ENCODE measurements around the gene GNB1L. TPM values are rescaled to one million over a fixed set of nuclear protein-coding genes. Genes with fewer than 3 reads are reported as not detected.

The GNB1L gene
- polyA plus RNA-seq, 3 donors = 3.5 to 6.6 (median 4.3) TPM

DNA sequence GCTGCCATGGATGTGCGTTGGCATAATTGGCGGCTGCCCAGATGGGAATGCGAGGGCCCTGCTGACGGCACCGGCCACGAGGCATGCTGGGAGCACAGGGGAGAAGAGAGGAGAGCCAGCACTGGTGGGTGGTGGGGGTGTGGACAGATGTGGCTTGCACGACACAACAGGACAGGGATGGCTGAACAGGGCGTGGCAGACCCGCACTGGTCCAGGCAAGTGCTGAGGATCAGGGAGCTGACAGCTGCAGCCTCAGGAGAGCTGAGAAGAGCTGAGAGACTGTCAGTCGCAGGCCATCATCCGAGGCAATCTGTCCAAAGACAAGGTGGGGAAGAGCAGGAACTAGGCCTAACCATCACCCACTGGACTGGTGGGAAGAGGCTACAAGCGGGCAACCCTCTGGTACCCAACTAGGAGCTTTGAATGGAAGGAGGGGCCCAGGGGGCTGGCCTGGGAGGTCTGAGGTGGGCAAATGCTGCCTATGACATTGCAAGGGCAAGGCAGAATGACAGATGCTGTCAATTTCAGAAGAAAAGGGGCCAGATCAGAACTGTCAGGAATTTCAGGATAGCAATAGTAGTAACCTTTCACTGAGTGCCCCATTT is 2.4 kb downstream of the GNB1L start:
- no peak overlapping the region for H3K27ac ChIP-seq (ENCODE audit: low read depth, low read length)

GRCh38 chr22:19851291-19852176 is 3.1 kb downstream of the GNB1L start:
- 86 to 90% (median 87%) methylated on average over 21 of the region's 21 CpGs for WGBS, 3 donors
- no peak overlapping the region for H3K27ac ChIP-seq (ENCODE audit: low read depth, low read length)

More for the DNA sequence above, 2.4 kb downstream of the GNB1L start:
- WGBS, 3 donors = 89 to 93% (median 92%) methylated on average over 12 of the region's 12 CpGs

GRCh38 chr22:19850763-19851109 is 3.9 kb downstream of the GNB1L start:
- H3K27ac ChIP-seq (ENCODE audit: low read depth, low read length) = no peak overlapping the region
- 80 to 85% (median 82%) methylated on average over 9 of the region's 9 CpGs for WGBS, 3 donors

GRCh38 chr22:19849835-19850762 is 4.6 kb downstream of the GNB1L start:
- no peak overlapping the region for H3K27ac ChIP-seq (ENCODE audit: low read depth, low read length)
- 79 to 93% (median 84%) methylated on average over 9 of the region's 9 CpGs for WGBS, 3 donors

GRCh38 chr22:19848298-19849224 is 6.1 kb downstream of the GNB1L start:
- no peak overlapping the region for H3K27ac ChIP-seq (ENCODE audit: low read depth, low read length)
- WGBS, 3 donors = 32 to 83% (median 77%) methylated on average over 7 of the region's 7 CpGs

DNA sequence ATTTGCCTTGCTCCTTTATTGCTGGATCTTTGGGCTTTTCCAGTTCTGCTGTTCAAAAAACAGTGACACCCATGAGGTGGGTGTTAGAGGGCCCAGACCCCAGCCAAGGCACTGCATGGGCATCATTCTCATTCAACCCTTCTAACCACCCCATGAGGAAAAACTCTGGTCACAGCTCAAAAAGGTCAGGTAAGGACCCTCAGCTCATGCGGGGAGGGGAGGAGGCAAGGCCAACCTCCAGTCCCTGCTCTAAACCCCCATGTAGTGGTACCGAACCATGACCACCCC is 7.4 kb downstream of the GNB1L start:
- H3K27ac ChIP-seq (ENCODE audit: low read depth, low read length) = no peak overlapping the region
- 96 to 100% (median 97%) methylated on average over 2 of the region's 2 CpGs for WGBS, 3 donors

DNA sequence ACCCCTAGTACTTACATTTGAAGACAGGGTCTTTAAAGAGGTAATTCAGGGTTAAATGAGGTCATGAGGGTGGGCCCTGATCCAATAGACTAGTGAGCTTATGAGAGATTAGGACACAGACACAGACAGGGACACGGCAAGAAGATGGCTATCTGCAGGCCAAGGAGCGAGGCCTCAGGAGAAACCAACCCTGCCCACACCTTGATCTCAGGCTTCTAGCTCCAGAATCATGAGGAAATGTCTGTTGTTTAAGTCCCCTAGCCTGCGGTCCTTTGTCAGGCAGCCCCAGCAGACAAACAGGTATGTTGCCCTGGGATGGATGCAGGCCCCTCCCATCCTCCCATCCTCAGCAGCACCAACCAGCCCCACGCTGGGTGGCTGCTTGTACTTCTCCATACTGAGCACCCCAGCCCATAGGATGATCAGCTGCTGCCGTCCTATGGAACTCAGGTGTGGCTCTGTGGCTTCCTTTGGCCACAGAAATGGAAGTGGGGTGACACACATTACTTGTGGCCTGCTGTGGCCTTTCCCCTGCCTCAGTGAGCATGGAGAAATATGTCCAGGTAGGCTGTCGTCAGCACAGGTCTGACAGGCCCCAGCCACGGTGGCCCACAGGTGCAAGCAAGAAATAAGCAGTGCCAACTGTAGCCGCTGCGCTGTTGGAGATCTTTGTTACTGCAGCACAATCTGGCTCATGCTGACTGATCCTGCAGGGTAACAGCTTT is 7.9 kb downstream of the GNB1L start:
- WGBS, 3 donors = 92 to 95% (median 93%) methylated on average over 9 of the region's 9 CpGs
- no peak overlapping the region for H3K27ac ChIP-seq (ENCODE audit: low read depth, low read length)

DNA sequence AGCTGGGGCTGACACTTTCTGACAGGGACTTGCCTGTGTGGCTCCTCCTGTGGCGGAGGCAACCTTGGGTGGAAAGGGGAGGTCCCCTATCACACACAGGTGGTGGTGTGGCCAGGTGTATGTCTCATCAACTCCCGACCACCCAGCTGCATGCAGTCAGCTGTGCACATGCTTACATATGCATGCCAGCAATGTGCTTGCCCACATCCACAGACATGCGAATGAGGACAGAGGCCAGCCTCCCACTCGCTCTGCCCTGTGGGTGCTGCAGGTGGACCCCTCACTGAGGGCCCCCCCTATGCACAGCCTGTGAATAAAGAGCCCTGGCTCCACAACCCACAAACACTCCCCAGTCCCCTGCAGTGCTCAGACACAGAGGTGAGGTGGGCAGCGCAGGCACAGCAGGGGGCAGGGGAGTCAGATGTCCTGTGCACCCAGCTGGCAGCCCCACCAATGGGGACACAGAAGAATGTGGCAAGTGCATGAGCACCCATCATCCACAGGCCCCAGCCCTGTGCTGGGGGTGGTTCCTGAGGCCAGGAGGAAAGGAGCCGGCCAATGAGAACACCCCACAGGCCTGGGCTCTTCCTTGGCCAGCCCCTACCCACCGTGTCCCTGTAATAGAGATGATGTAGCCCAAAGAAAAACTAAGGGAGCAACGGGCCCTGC is 9.5 kb downstream of the GNB1L start:
- WGBS, 3 donors = 76 to 84% (median 79%) methylated on average over 8 of the region's 8 CpGs
- H3K27ac ChIP-seq (ENCODE audit: low read depth, low read length) = no peak overlapping the region

DNA sequence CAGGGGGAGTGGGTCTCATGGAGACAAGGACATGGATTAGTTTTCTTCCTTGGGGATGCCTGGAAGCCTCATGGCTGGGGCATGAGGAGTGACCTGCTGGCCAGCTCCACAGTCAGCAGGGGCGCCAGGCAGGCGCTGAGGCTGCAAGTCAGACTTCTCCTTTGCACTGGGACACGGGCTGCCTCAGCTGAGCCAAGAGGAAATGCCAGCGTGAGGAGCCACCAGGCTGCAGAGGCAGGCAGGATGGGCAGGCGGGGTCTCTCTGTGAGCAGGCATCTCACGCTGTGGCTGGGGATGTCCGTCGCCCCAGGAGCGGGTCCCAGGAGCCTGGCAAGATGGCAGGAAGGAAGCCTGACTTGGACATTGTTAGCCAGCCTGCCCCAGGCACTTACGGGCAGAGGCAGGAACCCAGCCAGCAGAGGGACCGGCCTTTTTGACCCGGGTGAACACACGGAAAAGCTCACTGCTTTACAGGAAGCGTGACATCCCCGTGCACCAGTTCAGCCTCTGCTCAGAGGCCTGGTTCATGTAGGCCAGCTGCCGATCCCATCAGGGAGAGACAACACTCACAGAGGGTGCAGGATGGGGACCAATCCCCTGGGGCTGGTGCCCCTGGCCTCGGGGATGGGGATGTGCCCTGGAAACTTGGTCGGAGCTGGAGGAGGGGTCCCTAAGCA is 10.2 kb downstream of the GNB1L start:
- H3K27ac ChIP-seq (ENCODE audit: low read depth, low read length) = no peak overlapping the region
- 33 to 69% (median 39%) methylated on average over 17 to 18 of the region's 18 CpGs for WGBS, 3 donors

- WGBS, 3 donors = 52 to 91% (median 65%) methylated on average over 11 of the region's 11 CpGs
- H3K27ac ChIP-seq (ENCODE audit: low read depth, low read length) = no peak overlapping the region
Measured at GRCh38 chr22:19843857-19844376, 10.8 kb downstream of the GNB1L start.

- WGBS, 3 donors = 75 to 84% (median 78%) methylated on average over 27 of the region's 27 CpGs
Measured at GRCh38 chr22:19843107-19843856, 11.4 kb downstream of the GNB1L start.

DNA sequence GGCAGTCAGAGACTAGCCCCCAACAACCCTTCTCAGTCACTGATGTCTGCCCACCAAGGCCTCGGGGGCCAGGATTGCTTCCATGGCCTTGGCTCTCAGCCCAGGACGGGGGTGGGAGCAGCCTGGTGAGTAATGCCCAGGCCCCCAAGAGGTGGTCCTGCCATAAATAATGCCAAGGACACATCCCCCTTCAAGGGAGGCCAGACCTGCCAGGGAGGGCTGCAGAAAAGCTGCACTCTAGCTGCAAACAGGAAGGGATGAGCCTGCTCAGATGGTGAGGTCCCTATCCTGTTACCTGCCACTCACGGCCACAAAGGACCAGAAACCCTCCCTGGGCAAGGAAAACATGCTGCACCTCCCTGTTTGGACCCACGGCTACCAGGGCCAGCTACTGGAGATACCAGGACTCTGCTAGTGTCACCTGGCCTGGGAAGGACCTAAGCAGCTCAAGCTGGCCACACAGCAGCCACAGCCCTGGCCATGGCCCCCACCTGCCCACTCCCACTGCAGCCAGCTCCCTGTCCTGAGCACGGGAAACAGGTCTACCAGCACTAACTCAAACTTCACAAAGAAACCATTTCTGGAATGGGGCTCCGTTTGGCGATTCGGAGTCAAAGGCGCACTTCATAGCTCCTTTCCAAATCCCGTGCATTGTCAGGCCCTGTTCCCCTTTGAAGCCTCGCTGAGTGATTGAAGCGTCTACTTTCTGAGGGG is 12.1 kb downstream of the GNB1L start:
- 85 to 91% (median 88%) methylated on average over 12 of the region's 12 CpGs for WGBS, 3 donors
- H3K27ac ChIP-seq (ENCODE audit: low read depth, low read length) = no peak overlapping the region

More at GRCh38 chr22:19843107-19843856, 11.4 kb downstream of the GNB1L start:
- no peak overlapping the region for H3K27ac ChIP-seq (ENCODE audit: low read depth, low read length)

- no peak overlapping the region for H3K27ac ChIP-seq (ENCODE audit: low read depth, low read length)
- 89 to 92% (median 90%) methylated on average over 8 of the region's 8 CpGs for WGBS, 3 donors
Measured at GRCh38 chr22:19841641-19842392, 12.9 kb downstream of the GNB1L start.

GRCh38 chr22:19840955-19841640 is 13.6 kb downstream of the GNB1L start:
- no peak overlapping the region for H3K27ac ChIP-seq (ENCODE audit: low read depth, low read length)
- WGBS, 3 donors = 93 to 97% (median 94%) methylated on average over 6 of the region's 6 CpGs

Measured in adipose tissue (tissue), 3 donors.